ENCODE data around the gene DCAF11. TPM values are rescaled to one million over a fixed set of nuclear protein-coding genes. Genes with fewer than 3 reads are reported as not detected.

Gene DCAF11
- total and polyA plus RNA-seq, 2 of the 8 experiments (the other 6 are each of a cell fraction or from before 2014, with no cell fraction given): 60.4 to 63.6 TPM

DNA sequence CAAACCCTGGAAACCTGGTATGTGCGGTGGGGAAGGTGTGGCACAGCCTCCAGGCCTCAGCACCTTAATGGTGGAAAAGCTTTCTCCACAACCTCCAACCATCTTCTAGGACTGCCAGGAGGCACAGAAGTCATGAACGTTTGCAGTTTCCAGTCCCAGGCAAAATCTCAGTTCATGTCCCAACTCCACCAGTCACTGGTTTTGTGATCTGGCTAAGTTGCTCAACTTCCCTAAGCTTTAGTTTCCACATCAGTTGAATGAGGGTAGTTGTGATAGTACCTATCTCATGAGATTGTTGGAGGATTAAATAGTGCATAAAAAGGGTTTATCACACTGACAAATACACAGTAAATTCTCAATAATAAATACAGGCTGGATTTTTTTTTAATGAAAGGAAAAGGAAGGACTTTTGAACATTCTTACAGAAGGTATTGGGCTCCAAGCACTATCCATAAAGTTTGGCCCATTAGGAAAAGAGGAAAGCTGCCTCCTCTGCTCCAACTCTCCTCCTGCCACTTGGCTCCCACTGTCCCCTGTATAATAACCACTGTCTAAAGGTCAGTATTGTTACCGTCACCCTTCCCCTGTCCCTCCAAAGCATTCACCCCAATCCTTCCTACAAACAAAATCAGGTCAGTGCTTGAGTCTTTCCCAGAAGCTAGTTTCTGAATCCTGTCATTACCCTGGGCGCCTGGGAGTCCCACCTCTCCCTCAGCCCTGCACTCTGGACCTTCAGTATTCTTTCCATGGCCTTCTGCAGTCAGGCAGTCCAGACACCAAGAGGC is 14.2 kb upstream of the DCAF11 start:
- Histone ChIP-seq H3K4me1 (replicated peaks in 1 of 4; ENCODE audit: control insufficient read depth in 3 of 4, insufficient read depth in 4 of 4, low read length in 3 of 4) (peaks cover 0 to 4% (median 4%) of the 10 kb centered on the region in 4 experiments; a peak in 6 of 7 replicates), H3K27ac (ENCODE audit: low read depth, low read length) (no peak overlapping the region), H3K23me2 (ENCODE audit: low read depth, low read length) (peaks cover under 1% of the 10 kb centered on the region; the same call in 1 of the 2 replicates), H3K4me2 (ENCODE audit: insufficient read depth in 1 of 2, low read depth in 2 of 2, low read length in 2 of 2) (no peak overlapping the region), H3K14ac (ENCODE audit: insufficient read length) (no peak overlapping the region), H3K79me2 (ENCODE audit: control insufficient read depth in 1 of 2, insufficient read depth in 2 of 2, low read length in 2 of 2) (peaks cover 0 to 11% of the 10 kb centered on the region in 2 experiments; a peak in 1 of 4 replicates), H3K18ac (ENCODE audit: extremely low read depth, low read length) (no peak overlapping the region), H4K8ac (ENCODE audit: extremely low read depth, insufficient read depth, low read length) (no peak overlapping the region; the same call in 1 of the 2 replicates), H2BK12ac (ENCODE audit: low read depth, low read length) (no peak overlapping the region), H2BK5ac (ENCODE audit: low read depth, low read length) (no peak overlapping the region), H2AFZ (ENCODE audit: low read length) (no peak overlapping the region), H4K20me1 (replicated peaks in 1 of 2; ENCODE audit: control insufficient read depth in 1 of 2, insufficient read depth in 2 of 2, low read length in 2 of 2) (peaks cover 7 to 11% of the 10 kb centered on the region in 2 experiments), H4K5ac (ENCODE audit: insufficient read length, low read depth, low read length) (no peak overlapping the region), H4K91ac (replicated peaks; ENCODE audit: insufficient read length, low read length) (no peak overlapping the region), H3K4ac (replicated peaks; ENCODE audit: insufficient read length, low read depth, low read length) (no peak overlapping the region), H2BK15ac (ENCODE audit: low read length) (no peak overlapping the region), H3K56ac (replicated peaks; ENCODE audit: insufficient read length, low read depth, low read length) (no peak overlapping the region), H2BK120ac (replicated peaks; ENCODE audit: low read depth, low read length) (no peak overlapping the region), H2BK20ac (ENCODE audit: low read length) (no peak overlapping the region), H3K9me3 (ENCODE audit: insufficient read depth in 2 of 2, low read depth in 1 of 2, low read length in 1 of 2) (peaks cover 7% of the 10 kb centered on the region in 2 experiments; a peak in 3 of 4 replicates), H3K9ac (replicated peaks in 1 of 4; ENCODE audit: extremely low read depth in 1 of 4, low read depth in 3 of 4, low read length in 3 of 4) (no peak overlapping the region), H3K79me1 (ENCODE audit: low read depth, low read length) (peaks cover 5% of the 10 kb centered on the region), H3K36me3 (ENCODE audit: control insufficient read depth in 2 of 4, insufficient read depth in 4 of 4, low read length in 3 of 4) (peaks cover 9 to 76% (median 47%) of the 10 kb centered on the region in 4 experiments; a peak in 7 of 8 replicates), H2AK5ac (ENCODE audit: low read depth, low read length) (no peak overlapping the region), H3K23ac (ENCODE audit: insufficient read length) (no peak overlapping the region), H3K4me3 (ENCODE audit: extremely low read depth in 1 of 4, insufficient read depth in 2 of 4, low read depth in 3 of 4, low read length in 4 of 4) (no peak overlapping the region), H3K27me3 (replicated peaks in 1 of 4; ENCODE audit: control insufficient read depth in 3 of 4, extremely low read depth in 1 of 4, insufficient read depth in 3 of 4, low read length in 3 of 4) (no peaks in the 10 kb centered on the region)
- CTCF ChIA-PET (ENCODE audit: partially characterized antibody): interaction anchor here (1.2 to 12.8 kb wide), 4 partner anchors 6 to 43 kb away, joined by 4 to 160 read pairs (median 151); partner anchors contain the start of gene PCK2
- DNase-seq (ENCODE audit: low read depth in 1 of 2, low spot score in 2 of 2): no peak
- 90% methylated on average over 4 of the region's 4 CpGs; no CpG with 5 or more reads in 1 of the 2 experiments for WGBS, 2 experiments (ENCODE audit: extremely low coverage in 1 of 2, insufficient coverage in 1 of 2, insufficient read length in 1 of 2, insufficient replicate concordance in 2 of 2, low coverage in 1 of 2, low lambda C conversion rate in 2 of 2, missing lambda C conversion rate in 1 of 2)
- no peak for FAIRE-seq
- POLR2A ChIA-PET (ENCODE audit: partially characterized antibody): interaction anchor here (0.7 to 23.9 kb wide), 13 partner anchors 7 to 103 kb away, joined by 3 to 626 read pairs (median 8); partner anchors contain the start of genes CPNE6, DCAF11, EMC9 and IRF9
- TF ChIP-seq CTBP2 (IDR thresholded peaks at IDR 0.05; ENCODE audit: borderline replicate concordance, insufficient read depth, insufficient read length, low read length) (no peak), SIRT6 (IDR thresholded peaks at IDR 0.05; ENCODE audit: low read length) (no peak), SAP30 (IDR thresholded peaks at IDR 0.05; ENCODE audit: insufficient read depth, insufficient replicate concordance, low read length) (no peak), EGR1 (IDR thresholded peaks at IDR 0.05; ENCODE audit: borderline replicate concordance, low read depth, low read length) (no peak), JUN (IDR thresholded peaks at IDR 0.05; ENCODE audit: low read depth, low read length) (no peak), RFX5 (IDR thresholded peaks at IDR 0.05; ENCODE audit: borderline replicate concordance, low read depth, low read length) (no peak), RBBP5 (IDR thresholded peaks at IDR 0.05; ENCODE audit: borderline replicate concordance, low read depth, low read length) (no peak), TAF7 (optimal IDR thresholded peaks at IDR 0.05; ENCODE audit: borderline replicate concordance, low read depth, low read length) (no peak), CHD2 (IDR thresholded peaks at IDR 0.05; ENCODE audit: low read length) (no peak), CHD1 (IDR thresholded peaks at IDR 0.05; ENCODE audit: low read depth, low read length) (no peak), SP2 (IDR thresholded peaks at IDR 0.05; ENCODE audit: low read length) (no peak), YY1 (IDR thresholded peaks at IDR 0.05; ENCODE audit: low read depth, low read length) (no peak)

Data from H1 (cell line).